GM13977 (cell line): ENCODE data around the gene EPB41L1.

Experiments
- DNase-seq: peaks from one replicate; pipeline ENCODE4 v3.0.0; 2012; ENCODE audit warnings: low spot score
- in situ Hi-C: fragments of 300-500 bp; cut with MboI; formaldehyde crosslinking; loops from one replicate; pipeline ENCODE4 v1.12.0; 2022; ENCODE audit warnings: low sequenced_read_pairs, low pct_unique_long_range_greater_than_20kb, mixed read lengths, inconsistent platforms; ENCODE audit not compliant: unreplicated experiment
- TF ChIP-seq, protein P1 (sequence below): IDR thresholded peaks from 2 replicates; pipeline ENCODE4 v1.5.1; 2012; ENCODE audit warnings: mild to moderate bottlenecking, control low read depth; ENCODE audit not compliant: insufficient read depth; ENCODE audit errors: extremely low read depth, missing control alignments

Gene EPB41L1

DNA sequence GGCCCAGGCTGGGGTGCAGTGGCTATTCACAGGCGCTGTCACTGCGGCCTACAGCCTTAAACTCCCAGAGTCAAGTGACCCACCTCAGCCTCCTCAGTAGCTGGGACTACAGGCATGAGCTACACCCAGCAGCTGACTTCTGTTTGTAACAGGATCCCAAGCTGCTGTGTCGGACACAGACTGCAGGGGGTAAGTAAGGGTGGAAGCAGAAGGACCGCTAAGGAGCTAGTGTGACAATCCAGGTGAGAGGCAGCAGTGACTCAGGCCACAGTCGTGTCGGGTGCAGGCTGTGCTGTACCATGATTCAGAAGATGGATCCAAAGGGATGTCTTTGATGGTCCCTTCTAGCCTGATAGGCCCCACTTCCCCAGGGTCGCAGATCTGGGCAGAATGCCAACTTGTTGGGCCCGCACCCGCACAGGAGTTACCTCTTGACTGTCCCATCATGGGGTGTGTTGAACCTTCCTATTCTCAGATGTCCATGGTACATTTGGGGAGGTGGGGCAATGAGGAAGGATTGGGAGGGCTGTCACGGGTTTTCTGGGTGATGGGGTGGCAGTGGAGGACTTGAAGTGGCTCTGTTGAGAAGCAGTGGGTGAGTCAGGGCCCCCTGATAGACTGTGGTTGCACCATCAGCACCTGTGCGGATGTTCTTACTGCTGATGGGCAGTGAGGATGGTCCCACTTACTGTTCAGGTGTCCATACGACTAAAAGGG, 107.0 kb downstream of the EPB41L1 start:
- in situ Hi-C loops = no loop called here
- DNase-seq = no peak
- TF ChIP-seq, protein P1, sequence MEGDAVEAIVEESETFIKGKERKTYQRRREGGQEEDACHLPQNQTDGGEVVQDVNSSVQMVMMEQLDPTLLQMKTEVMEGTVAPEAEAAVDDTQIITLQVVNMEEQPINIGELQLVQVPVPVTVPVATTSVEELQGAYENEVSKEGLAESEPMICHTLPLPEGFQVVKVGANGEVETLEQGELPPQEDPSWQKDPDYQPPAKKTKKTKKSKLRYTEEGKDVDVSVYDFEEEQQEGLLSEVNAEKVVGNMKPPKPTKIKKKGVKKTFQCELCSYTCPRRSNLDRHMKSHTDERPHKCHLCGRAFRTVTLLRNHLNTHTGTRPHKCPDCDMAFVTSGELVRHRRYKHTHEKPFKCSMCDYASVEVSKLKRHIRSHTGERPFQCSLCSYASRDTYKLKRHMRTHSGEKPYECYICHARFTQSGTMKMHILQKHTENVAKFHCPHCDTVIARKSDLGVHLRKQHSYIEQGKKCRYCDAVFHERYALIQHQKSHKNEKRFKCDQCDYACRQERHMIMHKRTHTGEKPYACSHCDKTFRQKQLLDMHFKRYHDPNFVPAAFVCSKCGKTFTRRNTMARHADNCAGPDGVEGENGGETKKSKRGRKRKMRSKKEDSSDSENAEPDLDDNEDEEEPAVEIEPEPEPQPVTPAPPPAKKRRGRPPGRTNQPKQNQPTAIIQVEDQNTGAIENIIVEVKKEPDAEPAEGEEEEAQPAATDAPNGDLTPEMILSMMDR = no peak

DNA sequence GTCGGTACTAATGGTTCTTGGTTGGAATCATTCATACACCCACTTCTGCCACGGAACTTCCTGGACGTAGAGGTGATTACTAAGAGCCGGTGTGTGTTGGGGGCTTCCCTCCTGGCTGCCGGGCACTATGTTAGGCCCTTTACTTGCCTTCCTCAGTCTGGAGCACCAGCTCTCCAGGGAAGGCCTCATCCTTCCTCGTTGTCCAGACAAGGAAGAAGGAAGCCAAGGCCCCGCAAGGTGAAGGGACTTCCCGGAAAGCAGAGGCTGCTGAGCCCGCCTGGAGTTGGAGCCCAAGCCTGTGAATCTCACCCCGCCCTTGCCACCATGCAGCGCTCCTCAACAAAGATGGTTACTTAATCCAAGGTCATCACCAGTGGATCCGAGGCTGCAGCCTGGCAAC, 107.9 kb downstream of the EPB41L1 start:
- in situ Hi-C loops = no loop called here
- DNase-seq = no peak
- TF ChIP-seq, protein P1 = no peak

DNA sequence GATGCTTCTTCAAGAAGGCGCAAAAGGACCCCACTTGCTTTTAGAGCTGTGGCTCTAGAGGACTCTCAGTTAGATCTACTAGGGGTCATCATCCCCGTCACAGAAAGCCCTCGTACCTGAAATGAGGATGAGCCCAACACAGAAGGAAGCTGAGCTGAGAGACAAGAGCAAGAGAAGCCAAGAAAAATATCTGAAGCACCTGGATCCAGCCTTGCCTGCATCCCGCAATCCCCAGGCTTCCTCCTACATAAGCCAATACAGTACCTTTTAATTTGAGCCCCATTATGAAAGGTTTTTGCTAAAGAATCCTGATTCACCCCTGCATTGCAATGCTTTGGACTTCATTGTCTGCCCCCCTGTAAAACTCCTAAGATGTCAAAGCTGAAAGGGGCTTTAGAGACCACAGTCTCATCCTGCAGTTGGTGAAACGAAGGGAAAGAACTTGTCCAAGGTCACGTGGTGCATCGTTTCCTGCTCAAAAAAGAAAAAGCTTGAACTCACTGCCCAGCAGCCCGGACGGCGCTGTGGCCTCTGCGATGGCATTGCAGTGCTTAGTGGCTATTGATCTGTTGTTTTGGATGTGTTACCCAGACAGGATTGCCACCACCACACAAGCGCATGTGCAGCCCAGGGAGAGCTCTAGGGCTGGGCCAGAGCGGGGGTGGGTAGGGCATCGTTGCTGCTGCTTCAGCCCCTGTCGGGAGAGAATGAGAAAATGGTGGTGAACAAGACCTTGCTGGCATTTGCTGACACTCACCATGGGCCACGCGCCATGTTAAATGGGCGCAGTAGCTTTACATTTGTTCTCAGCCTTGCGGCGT, 110.1 kb downstream of the EPB41L1 start:
- in situ Hi-C loops = no loop called here
- TF ChIP-seq, protein P1 = no peak
- no peak for DNase-seq

DNA sequence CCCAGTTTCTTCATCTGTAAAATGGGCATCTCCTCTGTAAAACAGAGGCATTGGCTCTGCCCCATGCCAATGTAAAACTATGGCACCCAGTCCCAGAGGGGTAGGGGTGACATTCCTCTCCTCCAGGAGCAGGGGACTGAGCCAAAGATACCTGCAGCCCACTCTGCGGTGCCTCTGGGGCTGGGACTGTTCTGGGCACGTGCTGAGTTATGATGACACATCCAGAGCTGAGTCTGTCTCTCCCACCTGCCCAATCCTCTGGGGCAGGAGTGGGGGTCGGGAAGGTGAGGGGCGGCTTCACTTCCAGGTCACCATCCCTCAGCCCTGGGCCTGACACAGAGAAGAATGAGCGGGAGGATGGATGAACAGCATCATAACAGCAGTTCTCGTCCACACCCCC, 111.6 kb downstream of the EPB41L1 start:
- TF ChIP-seq, protein P1 = no peak
- in situ Hi-C loops = no loop called here
- no peak for DNase-seq

DNA sequence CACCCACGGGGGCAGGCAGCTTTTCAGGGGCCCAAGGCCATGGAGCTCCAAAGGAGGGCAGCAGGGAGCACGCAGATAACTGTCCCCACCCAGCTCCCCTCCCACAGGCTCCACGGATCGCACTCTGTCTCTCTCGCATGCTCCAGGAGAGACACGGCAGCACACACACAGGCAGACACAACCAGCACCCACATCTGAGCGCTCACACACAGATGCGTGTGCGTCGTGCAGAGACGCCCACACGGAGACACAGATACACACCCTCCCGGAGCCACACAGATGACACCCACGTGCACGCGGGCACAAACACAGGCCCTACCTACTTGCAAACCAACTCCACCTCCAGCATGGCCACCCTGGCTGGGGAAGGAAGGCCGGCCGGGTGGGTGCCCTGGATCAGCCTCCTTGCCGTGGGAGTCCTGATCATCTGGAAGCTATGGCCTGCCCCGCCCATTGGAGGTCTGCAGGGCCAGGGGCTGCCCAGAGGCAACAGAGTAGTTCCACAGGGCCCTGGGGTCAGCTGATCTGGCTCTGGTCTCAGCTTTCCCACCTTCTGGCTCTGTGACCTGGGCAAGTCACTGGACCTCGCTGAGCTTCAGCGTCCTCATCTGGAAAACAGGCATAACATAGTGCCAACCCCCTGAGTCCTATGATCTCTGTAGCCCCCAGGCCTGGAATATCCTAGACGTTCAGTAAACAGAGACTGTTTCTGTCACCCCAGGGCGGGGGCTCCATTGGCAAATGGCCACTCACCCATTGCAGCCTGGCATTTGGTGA, 113.3 kb downstream of the EPB41L1 start:
- TF ChIP-seq, protein P1 = no peak
- in situ Hi-C loops = no loop called here
- DNase-seq = no peak
